ENCODE results near the gene AQP6. TPM values are rescaled to one million over a fixed set of nuclear protein-coding genes. Genes with fewer than 3 reads are reported as not detected.

The AQP6 gene
- total RNA-seq, 2 experiments from 2014 or later, result not detected

DNA sequence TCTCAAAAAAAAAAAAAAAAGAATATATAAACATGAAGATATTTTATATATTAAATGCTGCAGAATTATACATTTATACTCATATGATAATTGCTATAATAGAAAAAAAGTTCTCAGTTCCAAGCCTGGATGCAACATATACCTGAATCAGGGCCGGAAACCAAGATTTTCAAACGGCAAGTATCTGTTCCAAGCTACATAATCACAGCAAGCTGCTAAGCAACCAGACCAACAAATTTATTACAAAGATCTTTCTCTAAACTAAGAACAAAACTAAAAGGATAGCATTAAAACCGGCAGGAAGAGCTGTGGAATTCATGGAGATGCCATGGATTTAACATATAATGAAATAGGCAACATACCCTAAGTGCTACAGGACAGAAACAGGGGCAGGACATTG is 45.4 kb downstream of the AQP6 start:
- Mint-ChIP-seq H3K36me3 (peaks cover 21% of the 10 kb centered on the region), H3K9me3 (no peaks in the 10 kb centered on the region), H3K4me3 (no peak overlapping the region), H3K27ac (no peak overlapping the region), H3K4me1 (ENCODE audit: low read depth) (peaks cover 20% of the 10 kb centered on the region), H3K27me3 (no peaks in the 10 kb centered on the region)
- intact Hi-C loops (cut with micrococcal nuclease), result no loop called here
- POLR2A ChIA-PET, result interaction anchor here (0.7 kb wide), 2 partner anchors 12 to 281 kb away, joined by 3 to 6 read pairs; no protein-coding TSS in a partner anchor
- CTCF ChIA-PET, result interaction anchor here (0.6 to 3.1 kb wide), 3 partner anchors 21 to 240 kb away, joined by 4 to 10 read pairs (median 4); no protein-coding TSS in a partner anchor
- no peak for DNase-seq

- no peaks in the 10 kb centered on the region for H3K9me3 Mint-ChIP-seq
- H3K36me3 Mint-ChIP-seq, result peaks cover 14% of the 10 kb centered on the region
- intact Hi-C loops (cut with micrococcal nuclease), result no loop called here
- H3K27me3 Mint-ChIP-seq, result no peaks in the 10 kb centered on the region
- H3K27ac Mint-ChIP-seq, result no peak overlapping the region
- ChIA-PET CTCF (interaction anchor here (1.2 to 3.1 kb wide), 3 partner anchors 20 to 52 kb away, joined by 3 to 10 read pairs (median 4); no protein-coding TSS in a partner anchor), POLR2A (interaction anchor here (2.0 kb wide), 1 partner anchor 10 kb away, joined by 5 read pairs; no protein-coding TSS in a partner anchor)
- H3K4me1 Mint-ChIP-seq (ENCODE audit: low read depth), result peaks cover 13% of the 10 kb centered on the region
- no peak for DNase-seq
- H3K4me3 Mint-ChIP-seq, result no peak overlapping the region
Observed at GRCh38 chr12:50018968-50019367, 46.2 kb downstream of the AQP6 start.

- H3K27me3 Mint-ChIP-seq, result no peaks in the 10 kb centered on the region
- no peak for DNase-seq
- peaks cover 13% of the 10 kb centered on the region for H3K4me1 Mint-ChIP-seq (ENCODE audit: low read depth)
- H3K27ac Mint-ChIP-seq, result no peak overlapping the region
- intact Hi-C loops (cut with micrococcal nuclease), result no loop called here
- no peaks in the 10 kb centered on the region for H3K9me3 Mint-ChIP-seq
- CTCF ChIA-PET, result interaction anchor here (1.2 to 3.1 kb wide), 3 partner anchors 19 to 53 kb away, joined by 3 to 10 read pairs (median 4); no protein-coding TSS in a partner anchor
- H3K4me3 Mint-ChIP-seq, result no peak overlapping the region
- peaks cover 16% of the 10 kb centered on the region for H3K36me3 Mint-ChIP-seq
- POLR2A ChIA-PET, result interaction anchor here (0.6 to 2.0 kb wide), 2 partner anchors 11 to 19 kb away, joined by 3 to 5 read pairs; no protein-coding TSS in a partner anchor
Observed at GRCh38 chr12:50019524-50019923, 46.8 kb downstream of the AQP6 start.

DNA sequence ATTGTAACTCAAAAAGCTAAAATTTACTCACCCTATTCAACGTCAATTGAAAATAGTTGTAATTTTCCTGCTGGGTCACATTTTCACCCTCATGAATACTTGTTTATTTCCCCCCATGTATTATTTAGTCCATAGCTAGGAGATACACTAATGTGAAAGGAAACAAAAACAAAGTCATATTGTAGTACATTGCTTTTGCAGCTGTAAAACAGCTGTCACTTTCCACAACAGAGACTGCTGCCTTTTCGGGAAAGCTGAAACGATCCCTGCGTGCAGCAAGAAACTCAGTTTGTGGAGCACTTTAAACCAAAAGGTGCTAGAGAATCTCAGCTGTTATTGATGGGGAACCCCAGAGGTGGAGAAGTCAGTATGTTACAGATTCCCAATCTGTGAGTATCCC is 48.3 kb downstream of the AQP6 start:
- peaks cover 20% of the 10 kb centered on the region for H3K36me3 Mint-ChIP-seq
- no peak for DNase-seq
- peaks cover 16% of the 10 kb centered on the region for H3K4me1 Mint-ChIP-seq (ENCODE audit: low read depth)
- no peak overlapping the region for H3K27ac Mint-ChIP-seq
- POLR2A ChIA-PET, result interaction anchor here (2.0 kb wide), 1 partner anchor 12 kb away, joined by 5 read pairs; no protein-coding TSS in a partner anchor
- H3K9me3 Mint-ChIP-seq, result no peaks in the 10 kb centered on the region
- CTCF ChIA-PET, result interaction anchor here (0.6 to 1.7 kb wide), 6 partner anchors 18 to 75 kb away, joined by 3 to 16 read pairs (median 3); no protein-coding TSS in a partner anchor
- intact Hi-C loops (cut with micrococcal nuclease), result no loop called here
- H3K27me3 Mint-ChIP-seq, result no peaks in the 10 kb centered on the region
- H3K4me3 Mint-ChIP-seq, result no peak overlapping the region

GRCh38 chr12:50022903-50023302 is 50.2 kb downstream of the AQP6 start:
- H3K36me3 Mint-ChIP-seq, result peaks cover 17% of the 10 kb centered on the region
- no peak overlapping the region for H3K4me3 Mint-ChIP-seq
- ChIA-PET POLR2A (no interaction called here), CTCF (interaction anchor here (1.6 kb wide), 1 partner anchor 77 kb away, joined by 3 read pairs; no protein-coding TSS in a partner anchor)
- no peak overlapping the region for H3K27ac Mint-ChIP-seq
- DNase-seq, result no peak
- intact Hi-C loops (cut with micrococcal nuclease), result no loop called here
- peaks cover 16% of the 10 kb centered on the region for H3K4me1 Mint-ChIP-seq (ENCODE audit: low read depth)
- peaks cover 1% of the 10 kb centered on the region for H3K27me3 Mint-ChIP-seq
- H3K9me3 Mint-ChIP-seq, result no peaks in the 10 kb centered on the region

GRCh38 chr12:50024227-50024626 is 51.5 kb downstream of the AQP6 start:
- intact Hi-C loops (cut with micrococcal nuclease), result no loop called here
- DNase-seq, result no peak
- H3K9me3 Mint-ChIP-seq, result no peaks in the 10 kb centered on the region
- peak overlapping the region; percentile 94 for H3K4me3 Mint-ChIP-seq
- H3K36me3 Mint-ChIP-seq, result peaks cover 17% of the 10 kb centered on the region
- H3K27me3 Mint-ChIP-seq, result peaks cover 2% of the 10 kb centered on the region
- H3K4me1 Mint-ChIP-seq (ENCODE audit: low read depth), result peaks cover 14% of the 10 kb centered on the region
- CTCF ChIA-PET, result interaction anchor here (0.7 to 2.8 kb wide), 4 partner anchors 15 to 57 kb away, joined by 4 to 17 read pairs (median 16); no protein-coding TSS in a partner anchor
- POLR2A ChIA-PET, result no interaction called here
- H3K27ac Mint-ChIP-seq, result peak overlapping the region; percentile 40

DNA sequence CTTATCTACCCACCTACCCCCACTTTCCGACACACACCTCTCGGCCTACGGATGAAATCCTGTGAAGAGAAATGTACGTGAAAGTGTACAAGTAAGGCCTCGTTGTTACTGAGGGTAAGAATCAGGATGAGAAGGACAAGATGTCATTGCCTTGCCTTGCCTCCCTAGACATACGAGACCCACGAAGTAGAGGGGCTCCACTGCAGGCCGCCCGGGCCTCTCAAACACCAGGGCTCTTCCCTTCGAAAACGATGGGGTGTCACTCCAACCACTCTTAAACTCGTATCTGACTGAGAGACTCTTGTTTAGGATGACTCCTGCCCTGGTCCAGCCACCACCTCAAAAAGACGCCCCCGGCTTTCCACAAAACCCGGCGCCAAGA is 52.0 kb downstream of the AQP6 start:
- Mint-ChIP-seq H3K9me3 (no peaks in the 10 kb centered on the region), H3K4me3 (peak overlapping the region; percentile 94)

GRCh38 chr12:50025187-50026059 is 52.7 kb downstream of the AQP6 start, which contains the start of gene RACGAP1:
TSS of gene RACGAP1 (minus strand) at chr12:50025494. CDS start at chr12:50016715, 8,779 bp downstream.
- Mint-ChIP-seq H3K27me3 (peaks cover 2% of the 10 kb centered on the region), H3K27ac (peak within 1 kb of the TSS; percentile 91), H3K9me3 (no peaks in the 10 kb centered on the region), H3K36me3 (peaks cover 17% of the 10 kb centered on the region), H3K4me1 (ENCODE audit: low read depth) (peaks cover 14% of the 10 kb centered on the region), H3K4me3 (peak within 1 kb of the TSS; percentile 94)
- ChIA-PET CTCF (interaction anchor here (0.9 to 2.8 kb wide), 10 partner anchors 12 to 158 kb away, joined by 3 to 17 read pairs (median 6); partner anchors contain the start of genes COX14 and SMARCD1), POLR2A (interaction anchor here (0.6 to 1.3 kb wide), 7 partner anchors 12 to 142 kb away, joined by 3 to 6 read pairs (median 3); partner anchors contain the start of genes COX14 and SMARCD1)
- peak; percentile 98 for DNase-seq
- intact Hi-C loops (cut with micrococcal nuclease), result no loop called here

More for the DNA sequence above, 52.0 kb downstream of the AQP6 start:
- DNase-seq, result no peak
- Mint-ChIP-seq H3K36me3 (peaks cover 17% of the 10 kb centered on the region), H3K4me1 (ENCODE audit: low read depth) (peaks cover 14% of the 10 kb centered on the region), H3K27ac (peak overlapping the region; percentile 91), H3K27me3 (peaks cover 2% of the 10 kb centered on the region)
- ChIA-PET POLR2A (interaction anchor here (0.6 to 1.3 kb wide), 5 partner anchors 15 to 143 kb away, joined by 3 to 6 read pairs (median 3); partner anchors contain the start of genes COX14 and SMARCD1), CTCF (interaction anchor here (0.7 to 2.8 kb wide), 9 partner anchors 11 to 157 kb away, joined by 3 to 17 read pairs (median 7); partner anchors contain the start of gene COX14)
- intact Hi-C loops (cut with micrococcal nuclease), result no loop called here

GRCh38 chr12:50026691-50027090 is 53.9 kb downstream of the AQP6 start:
- peaks cover 15% of the 10 kb centered on the region for H3K36me3 Mint-ChIP-seq
- peaks cover 5% of the 10 kb centered on the region for H3K27me3 Mint-ChIP-seq
- ChIA-PET CTCF (interaction anchor here (1.3 to 2.8 kb wide), 3 partner anchors 30 to 85 kb away, joined by 3 to 17 read pairs (median 9); partner anchors contain the start of gene COX14), POLR2A (no interaction called here)
- H3K4me1 Mint-ChIP-seq (ENCODE audit: low read depth), result peaks cover 12% of the 10 kb centered on the region
- DNase-seq, result no peak
- no peaks in the 10 kb centered on the region for H3K9me3 Mint-ChIP-seq
- intact Hi-C loops (cut with micrococcal nuclease), result no loop called here
- no peak overlapping the region for H3K4me3 Mint-ChIP-seq
- H3K27ac Mint-ChIP-seq, result no peak overlapping the region

Measured in activated CD4-positive, alpha-beta memory T cell treated with anti-CD3 and anti-CD28 coated beads for 36 hours (primary cell).